Effector CD8-positive, alpha-beta T cell (primary cell): ENCODE measurements around the gene TFR2.

Experiments used
- DNase-seq: peaks from one replicate; lab custom pipeline; 2025; lab: John Stamatoyannopoulos, UW

The TFR2 gene

GRCh38 chr7:100585511-100586265 lies 55.7 kb downstream of the TFR2 start, which contains the start of gene LRCH4:
TSS of gene LRCH4 (minus strand) at chr7:100586129. CDS start at chr7:100586100, 29 bp downstream.
- peak; percentile 61 for DNase-seq

- no peak for DNase-seq
These were observed 56.5 kb downstream of the TFR2 start for GRCh38 chr7:100584683-100585510.

GRCh38 chr7:100584054-100584682 lies 57.2 kb downstream of the TFR2 start:
- no peak for DNase-seq

- peak; percentile 32 for DNase-seq
These were observed 58.0 kb downstream of the TFR2 start for GRCh38 chr7:100583132-100584053.

GRCh38 chr7:100582650-100583049 lies 58.7 kb downstream of the TFR2 start:
- no peak for DNase-seq

- no peak for DNase-seq
These were observed 59.2 kb downstream of the TFR2 start for GRCh38 chr7:100582041-100582579.

GRCh38 chr7:100580466-100581283 lies 60.7 kb downstream of the TFR2 start:
- no peak for DNase-seq

- DNase-seq = no peak
These were observed 62.8 kb downstream of the TFR2 start for GRCh38 chr7:100578246-100579183.

- no peak for DNase-seq
These were observed 63.8 kb downstream of the TFR2 start for GRCh38 chr7:100577507-100577906.

- no peak for DNase-seq
These were observed 64.2 kb downstream of the TFR2 start for GRCh38 chr7:100577103-100577502.

- DNase-seq = no peak
These were observed 64.9 kb downstream of the TFR2 start for GRCh38 chr7:100576384-100576993.

GRCh38 chr7:100575746-100576383 lies 65.5 kb downstream of the TFR2 start:
- DNase-seq = no peak

- no peak for DNase-seq
These were observed 66.1 kb downstream of the TFR2 start for GRCh38 chr7:100575206-100575631.

GRCh38 chr7:100574362-100575205 lies 66.8 kb downstream of the TFR2 start:
- no peak for DNase-seq

GRCh38 chr7:100573691-100574361 lies 67.5 kb downstream of the TFR2 start, which contains the start of gene SAP25:
TSS of gene SAP25 (minus strand) at chr7:100573900. CDS start at chr7:100573742, 158 bp downstream.
- no peak for DNase-seq

- DNase-seq = no peak
These were observed 68.2 kb downstream of the TFR2 start for GRCh38 chr7:100572949-100573675.
